HG03039 (cell line): ENCODE results near the gene ZFYVE9.
"Not testable (repeated sequence)": the region's sequence is repeated elsewhere in the genome, so short reads cannot be mapped to it uniquely, and the experiment has no call there.

ENCODE experiments used
- ATAC-seq: cut with Tn5 transposase; IDR thresholded peaks from one replicate; pipeline ENCODE4 v1.9.1; 2021; ENCODE audit warnings: mild to moderate bottlenecking, moderate library complexity; ENCODE audit not compliant: unreplicated experiment

ZFYVE9 gene

DNA sequence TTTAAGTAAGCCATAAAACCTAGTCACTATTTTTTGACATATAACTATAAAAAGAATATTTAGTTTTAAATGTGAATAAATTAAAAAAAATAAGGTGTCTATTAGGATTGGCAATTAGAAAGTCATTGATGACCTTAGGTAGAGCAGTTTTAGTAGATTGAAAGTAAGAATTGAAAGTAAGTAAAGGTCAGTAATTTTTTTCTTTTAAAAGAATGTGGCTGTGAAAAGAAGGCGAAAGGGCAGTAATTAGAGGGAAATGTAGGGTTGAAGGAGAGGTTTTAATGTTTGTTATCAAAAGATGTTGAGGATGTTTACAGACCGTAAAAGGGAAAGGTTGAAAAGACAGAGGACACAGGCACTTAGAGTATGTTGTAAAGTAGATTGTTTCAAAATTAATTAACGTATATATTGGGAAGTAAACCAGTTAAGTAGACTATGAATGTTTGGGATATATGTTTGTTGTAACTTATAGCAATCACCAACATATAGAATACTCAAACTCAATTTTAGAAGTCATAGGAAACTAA is 41.0 kb downstream of the ZFYVE9 start:
- ATAC-seq, result no peak

DNA sequence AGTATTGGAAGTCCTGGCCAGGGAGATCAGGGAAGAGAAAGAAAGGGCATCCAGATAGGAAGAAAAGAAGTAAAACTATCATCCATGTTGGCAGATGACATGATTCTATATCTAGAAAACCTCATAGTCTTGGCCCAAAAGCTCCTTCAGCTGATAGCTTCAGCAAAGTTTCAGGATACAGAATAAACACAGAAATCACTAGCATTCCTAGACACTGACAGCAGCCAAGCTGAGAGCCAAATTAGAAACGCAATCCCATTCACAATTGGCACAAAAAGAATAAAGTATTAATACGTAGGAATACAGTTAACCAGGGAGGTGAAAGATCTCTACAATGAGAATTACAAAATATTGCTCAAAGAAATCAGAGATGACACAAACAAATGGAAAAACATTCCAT is 44.6 kb downstream of the ZFYVE9 start:
- ATAC-seq, result no peak

DNA sequence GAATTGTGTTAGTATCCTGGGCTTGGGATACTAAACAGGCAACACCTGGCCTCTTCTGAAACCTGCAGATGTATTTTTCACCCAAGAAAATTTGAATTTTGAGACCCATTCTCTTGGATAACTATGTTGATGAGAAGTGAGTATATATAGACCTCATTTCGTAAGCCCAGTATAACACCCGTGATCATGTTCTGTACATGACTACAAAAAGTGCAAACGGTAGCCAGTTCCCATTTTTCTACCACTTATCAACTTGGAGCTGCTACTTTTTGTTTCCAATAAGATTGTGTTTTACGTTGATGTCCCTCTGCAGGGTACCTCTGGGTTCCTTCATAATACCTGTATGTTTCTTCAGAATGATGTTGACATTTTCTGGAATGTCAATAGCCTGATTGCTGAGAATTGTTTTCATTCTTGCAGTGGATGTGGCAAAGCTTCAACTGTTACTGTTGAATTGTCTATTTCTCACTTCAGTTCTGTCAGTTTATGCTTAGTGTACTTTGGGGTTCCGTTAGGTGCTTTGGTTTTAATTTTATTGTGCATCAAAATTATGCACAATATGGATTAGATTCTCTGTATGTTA is 48.1 kb downstream of the ZFYVE9 start:
- no peak for ATAC-seq

DNA sequence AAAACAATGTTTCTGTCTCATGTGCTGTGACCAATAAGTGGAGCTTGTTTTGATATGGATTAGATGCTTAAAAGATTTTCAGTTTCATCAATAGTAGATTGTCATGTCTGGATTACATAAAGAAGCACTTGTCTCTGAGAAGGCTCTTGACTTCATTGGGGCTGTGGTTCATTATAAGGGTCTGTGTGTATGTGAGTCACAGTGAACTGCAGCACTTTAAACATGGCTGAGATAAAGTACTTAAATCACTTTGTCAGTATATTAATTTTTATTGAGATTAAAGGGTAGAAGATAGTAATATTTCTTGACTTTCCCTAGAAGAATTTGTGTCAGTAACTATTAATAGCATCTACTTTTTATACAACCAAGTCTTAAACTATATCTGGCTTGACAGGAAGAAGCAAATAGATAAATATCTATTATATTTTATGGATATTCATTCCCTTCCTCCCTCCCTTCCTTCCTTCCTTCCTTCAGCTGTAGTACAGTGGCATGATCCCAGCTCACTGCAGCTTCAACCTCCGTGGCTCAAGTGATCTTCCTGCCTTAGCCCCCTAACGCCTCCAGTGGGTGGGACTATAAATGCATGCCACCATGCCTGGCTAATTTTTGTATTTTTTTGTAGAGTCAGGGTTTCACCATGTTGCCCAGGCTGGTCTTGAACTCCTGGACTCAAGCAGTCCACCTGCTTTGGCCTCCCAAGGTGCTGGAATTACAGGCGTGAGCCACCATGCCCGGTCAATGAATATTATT is 48.8 kb downstream of the ZFYVE9 start:
- no peak for ATAC-seq

DNA sequence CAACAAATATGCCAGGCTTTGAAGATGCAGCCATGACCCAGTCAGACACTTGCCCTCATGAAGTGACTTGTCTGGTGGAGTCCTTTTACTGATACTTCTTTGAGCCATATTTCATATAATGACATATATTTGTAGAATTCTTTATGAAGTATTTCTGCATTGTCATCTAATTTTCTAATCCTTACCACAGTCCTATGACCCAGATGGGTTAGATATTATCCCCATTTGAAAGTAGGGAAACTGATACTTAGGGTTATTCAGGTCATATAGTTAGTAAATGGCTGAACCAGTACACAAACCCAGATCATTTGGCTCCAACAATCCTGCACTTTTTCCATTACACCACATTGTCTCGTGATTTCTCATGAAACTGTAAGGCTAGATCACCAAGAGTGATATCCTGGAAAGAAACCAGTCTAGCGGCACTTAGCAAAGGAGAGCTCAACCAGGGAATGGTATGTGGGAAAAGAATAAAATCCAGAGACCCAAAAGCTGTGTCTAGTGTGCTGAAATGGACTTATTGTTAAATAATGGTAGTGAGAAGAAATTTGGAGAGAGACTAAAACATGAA is 49.6 kb downstream of the ZFYVE9 start:
- no peak for ATAC-seq

DNA sequence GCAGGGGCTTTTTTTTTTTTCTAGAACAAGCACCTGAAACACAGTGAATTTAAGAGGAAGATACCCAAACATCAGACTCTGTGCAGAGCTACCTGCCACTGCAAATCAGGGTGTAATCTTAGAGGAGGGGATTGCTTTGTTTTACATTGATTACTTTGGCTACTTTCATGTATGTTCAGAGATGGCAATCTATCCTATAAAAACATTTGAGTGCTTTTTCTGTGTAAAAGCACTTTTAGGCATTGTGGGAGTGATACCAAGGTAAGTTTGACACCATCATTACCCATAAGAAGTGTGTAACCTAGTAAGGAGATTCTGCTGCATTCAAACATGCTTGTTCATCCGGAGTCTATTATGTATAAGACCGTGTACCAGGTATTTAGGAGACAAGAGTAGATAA is 50.1 kb downstream of the ZFYVE9 start:
- ATAC-seq, result no peak

DNA sequence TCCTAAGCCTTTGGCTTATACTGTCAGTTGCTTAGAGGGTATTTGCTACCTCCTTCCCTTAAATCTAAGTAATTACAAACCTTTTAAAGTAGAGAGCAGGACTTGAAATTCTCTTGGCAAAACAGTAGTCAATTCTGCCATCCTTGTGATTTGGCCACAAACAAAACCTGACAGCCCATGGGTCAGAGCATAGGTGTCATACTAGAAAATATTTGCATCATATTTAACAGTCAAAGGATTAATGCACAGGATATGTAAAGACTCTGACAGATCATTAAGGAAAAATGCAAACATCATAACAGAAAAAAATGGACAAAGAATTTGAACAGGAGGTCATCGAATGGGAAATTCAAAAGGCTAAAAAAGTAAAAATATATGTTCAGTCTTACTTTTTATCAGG is 50.5 kb downstream of the ZFYVE9 start:
- no peak for ATAC-seq

DNA sequence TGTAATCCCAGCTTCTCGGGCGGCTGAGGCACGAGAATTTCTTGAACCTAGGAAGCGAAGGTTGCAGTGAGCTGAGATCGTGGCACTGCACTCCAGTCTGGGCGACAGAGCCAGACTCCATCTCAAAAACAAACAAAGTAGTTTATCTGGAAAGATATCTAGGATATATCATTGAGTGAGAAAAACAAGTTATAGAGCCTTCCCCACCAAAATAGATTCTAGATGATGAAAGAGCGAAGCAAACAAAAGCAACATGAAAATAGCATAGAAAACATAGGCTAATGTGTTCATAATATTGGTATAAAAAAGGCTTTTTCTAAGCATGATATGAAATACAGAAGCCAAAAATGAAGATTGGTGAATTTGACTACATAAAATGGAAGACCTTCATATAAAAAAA is 52.1 kb downstream of the ZFYVE9 start:
- no peak for ATAC-seq

DNA sequence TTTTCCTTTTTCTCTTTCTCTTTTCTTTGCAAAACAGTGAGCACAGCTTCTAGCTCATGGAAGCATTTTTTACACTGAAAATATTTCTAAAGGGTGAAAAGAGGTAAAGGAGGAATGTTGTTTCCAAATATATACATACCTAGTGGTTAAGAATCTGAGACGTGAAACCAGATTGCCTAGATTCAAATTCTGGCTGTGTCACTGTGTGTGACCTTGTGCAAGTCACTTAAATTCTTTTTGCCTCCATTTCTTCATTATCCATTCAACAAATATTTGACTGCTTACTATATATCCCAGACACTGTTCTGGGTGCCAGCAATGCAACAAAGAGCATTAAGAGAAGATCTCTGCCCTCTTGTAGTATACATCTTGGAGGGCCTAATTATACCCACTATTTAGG is 53.3 kb downstream of the ZFYVE9 start:
- ATAC-seq, result no peak

DNA sequence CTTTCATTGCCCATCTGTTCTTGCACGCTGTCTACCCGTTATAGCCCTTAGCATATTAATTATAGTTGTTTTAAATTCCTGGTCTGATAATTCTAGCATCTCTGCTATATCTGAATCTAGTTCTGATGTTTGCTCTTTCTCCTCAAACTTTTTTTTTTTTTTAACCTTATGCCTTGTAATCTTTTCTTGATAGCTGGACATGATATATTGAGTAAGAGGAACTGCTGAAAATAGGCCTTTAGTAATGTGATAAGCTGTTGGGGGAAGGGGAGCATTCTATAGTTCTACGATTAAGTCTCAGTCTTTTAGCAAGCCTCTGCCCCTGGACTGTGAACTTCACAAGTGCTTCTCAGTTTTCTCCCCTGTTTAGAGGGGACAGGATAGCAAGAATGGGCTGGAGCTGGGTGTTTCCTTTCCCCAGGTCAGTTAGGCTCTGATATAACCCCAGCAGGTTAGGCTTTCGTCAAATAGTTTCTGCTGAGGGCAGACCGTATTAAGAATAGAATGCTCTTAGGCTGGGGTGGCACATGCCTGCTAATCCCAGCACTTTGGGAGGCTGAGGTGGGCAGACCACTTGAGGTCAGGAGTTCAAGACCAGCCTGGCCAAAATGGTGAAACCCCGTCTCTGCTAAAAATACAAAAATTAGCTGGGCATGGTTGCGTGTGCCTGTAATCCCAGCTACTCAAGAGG is 62.2 kb downstream of the ZFYVE9 start:
- no peak for ATAC-seq

DNA sequence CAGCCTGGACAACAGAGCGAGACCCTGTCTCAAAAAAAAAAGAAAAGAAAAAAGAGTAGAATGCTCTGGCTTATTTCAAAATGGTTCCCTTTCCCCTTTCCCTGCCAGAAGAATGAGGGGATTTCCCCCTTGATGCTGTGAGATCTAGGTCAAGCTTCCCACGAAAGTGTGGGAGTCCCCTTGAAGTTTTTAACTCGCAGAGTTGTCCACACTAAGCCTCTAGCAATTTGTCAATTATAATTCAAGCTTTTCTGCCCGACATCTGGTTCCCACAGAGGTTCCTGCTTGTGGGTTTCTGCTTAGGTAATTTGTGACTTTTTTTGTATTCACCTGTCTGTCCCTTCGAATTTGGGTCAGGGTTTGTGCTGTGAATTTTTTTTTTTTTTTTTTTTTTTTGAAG is 62.8 kb downstream of the ZFYVE9 start:
- ATAC-seq, result no peak

DNA sequence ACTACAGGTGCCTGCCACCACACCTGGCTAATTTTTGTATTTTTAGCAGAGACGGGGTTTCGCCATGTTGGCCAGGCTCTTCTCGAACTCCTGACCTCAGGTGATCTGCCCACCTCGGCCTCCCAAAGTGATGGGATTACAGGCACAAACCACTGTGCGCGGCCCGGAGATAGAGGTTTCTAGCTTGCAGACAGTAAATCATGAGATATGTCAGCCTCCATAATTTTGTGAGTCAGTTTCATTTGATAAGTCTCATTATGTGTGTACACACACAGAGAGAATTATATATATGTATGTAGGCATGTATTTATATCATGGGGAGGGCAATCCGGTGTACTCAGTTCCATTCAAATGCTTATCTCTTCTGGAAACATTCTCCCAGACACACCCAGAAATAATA is 64.8 kb downstream of the ZFYVE9 start:
- not testable (repeated sequence) for ATAC-seq

DNA sequence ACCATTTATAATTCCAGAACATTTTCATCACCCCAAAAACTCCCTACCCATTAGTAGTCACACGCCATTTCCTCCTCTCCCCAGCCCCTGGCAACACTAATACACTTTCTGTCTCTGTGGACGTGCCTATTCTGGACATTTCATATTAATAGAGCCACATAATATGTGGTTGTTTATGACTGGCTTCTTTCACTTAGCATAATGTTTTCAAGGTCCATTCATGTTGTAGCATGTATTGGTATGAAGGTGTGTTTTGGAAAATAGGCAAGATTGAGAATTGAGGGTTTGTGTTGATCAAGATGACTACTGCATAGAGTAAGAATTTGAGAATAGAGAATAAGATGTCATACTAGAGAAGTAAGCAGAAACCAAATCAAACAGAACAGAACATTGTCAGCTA is 67.5 kb downstream of the ZFYVE9 start:
- no peak for ATAC-seq

DNA sequence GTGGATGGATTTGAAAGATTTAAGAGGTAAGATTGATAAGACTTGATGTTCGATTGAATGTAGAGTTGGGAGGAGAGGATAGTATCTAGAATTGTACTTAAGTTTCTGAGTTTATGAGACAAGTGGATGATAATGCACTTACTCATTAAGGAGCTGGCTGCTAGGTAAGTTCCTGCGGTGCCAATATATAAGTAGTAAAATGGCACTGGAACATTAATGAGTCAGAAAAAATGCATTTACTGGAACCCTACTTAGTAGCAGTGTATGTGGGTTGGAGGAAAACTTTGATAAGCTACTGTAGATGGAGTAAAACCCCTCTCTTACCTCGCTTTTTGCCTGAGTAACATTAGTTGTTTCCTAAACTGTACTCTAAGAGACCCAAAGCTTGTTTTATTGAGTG is 68.2 kb downstream of the ZFYVE9 start:
- no peak for ATAC-seq

DNA sequence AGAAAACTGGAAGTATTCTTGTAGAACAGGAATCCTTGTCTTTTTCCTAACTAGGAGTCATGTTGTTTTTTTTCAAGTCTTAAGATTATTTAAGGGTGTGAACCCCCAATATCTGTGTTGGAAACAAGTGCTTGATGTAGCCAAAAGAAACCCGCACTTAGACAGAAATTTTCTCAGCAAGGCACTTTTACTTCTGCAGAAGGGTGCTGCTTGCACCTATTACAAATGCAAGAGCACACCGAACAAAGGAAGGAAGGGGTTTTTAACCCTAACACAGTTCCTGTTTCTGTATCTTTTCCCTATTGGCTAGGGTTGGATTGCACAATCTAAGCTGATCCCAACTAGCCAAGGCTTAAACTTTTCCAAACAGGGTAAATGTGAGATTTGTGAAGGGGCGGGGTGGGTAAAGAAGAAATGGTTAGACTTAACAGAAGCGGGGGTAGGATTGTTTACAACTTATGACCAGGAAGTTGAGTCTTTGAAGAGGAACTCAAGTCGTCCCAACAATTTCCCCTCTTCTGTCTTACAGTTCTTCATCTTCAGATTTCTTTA is 75.1 kb downstream of the ZFYVE9 start:
- no peak for ATAC-seq

DNA sequence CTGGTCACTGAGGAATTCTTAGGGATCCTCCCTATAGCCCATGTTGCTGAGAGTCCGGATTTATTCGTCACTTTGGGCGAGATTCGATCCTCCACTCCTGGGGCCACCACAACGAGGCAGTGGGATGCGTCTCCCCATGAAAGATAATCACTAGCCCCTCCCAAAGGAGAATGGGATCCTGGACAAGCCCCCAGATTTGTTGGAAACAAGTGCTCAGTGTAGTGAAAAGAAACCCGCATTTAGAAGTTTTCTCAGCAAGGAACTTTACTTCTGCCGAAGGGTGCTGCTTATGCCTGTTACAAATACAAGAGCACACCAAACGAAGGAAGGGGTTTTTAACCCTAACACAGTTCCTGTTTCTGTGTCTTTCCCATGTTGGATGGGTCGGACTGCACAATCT is 83.3 kb downstream of the ZFYVE9 start:
- no peak for ATAC-seq

DNA sequence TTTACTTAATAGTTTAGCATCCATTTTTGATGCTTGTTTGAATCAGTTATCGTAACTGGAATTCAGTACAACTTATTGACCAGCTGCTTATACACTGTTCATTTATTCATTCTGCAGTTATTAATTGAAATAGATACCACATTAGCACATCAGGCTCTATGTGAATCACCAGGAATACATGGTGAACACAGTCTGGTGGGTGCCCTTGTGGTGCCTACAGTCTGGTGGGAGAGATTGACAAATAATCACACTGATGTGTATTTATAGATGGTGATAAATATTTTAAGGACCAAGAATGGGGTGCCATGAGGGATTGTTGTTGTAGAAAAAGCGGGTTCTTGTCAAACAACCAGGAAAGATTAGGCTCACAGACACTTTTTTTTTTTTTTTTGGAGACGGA is 87.6 kb downstream of the ZFYVE9 start:
- ATAC-seq, result no peak

DNA sequence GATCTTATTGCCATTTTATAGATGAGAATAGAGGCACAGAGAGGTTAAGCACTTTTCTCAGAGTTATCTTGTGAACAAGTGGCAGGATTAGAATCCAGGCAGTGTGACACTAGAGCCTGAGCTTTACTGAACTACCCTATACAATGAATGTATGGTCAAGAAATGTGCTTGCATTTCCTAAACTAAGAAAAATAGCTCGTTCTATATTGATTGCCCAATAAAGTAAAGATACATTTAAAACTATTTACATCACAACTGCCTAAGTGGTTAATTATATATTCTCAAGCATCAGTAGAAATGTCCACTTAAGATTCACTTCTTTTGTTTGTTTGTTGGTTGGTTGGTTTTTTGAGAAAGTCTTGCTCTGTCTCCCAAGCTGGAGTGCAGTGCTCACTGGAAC is 91.6 kb downstream of the ZFYVE9 start:
- ATAC-seq, result no peak

DNA sequence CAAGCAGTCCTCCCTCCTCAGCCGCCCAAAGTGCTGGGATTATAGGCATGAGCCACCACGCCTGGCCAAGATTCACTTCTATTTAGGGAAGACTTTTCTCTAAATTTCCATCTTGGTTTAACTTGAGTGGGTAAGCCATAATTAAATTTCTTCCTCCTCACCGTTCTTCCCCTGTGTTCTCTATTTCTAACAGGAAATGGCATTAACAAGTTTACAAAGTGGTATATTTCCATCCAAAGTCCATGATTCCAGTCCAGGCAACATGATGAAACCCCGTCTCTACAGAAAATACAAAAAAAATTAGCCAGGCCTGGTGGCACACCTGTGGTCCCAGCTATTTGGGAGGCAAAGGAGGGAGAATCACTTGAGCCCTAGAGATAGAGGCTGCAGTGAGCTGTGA is 92.1 kb downstream of the ZFYVE9 start:
- ATAC-seq, result no peak

DNA sequence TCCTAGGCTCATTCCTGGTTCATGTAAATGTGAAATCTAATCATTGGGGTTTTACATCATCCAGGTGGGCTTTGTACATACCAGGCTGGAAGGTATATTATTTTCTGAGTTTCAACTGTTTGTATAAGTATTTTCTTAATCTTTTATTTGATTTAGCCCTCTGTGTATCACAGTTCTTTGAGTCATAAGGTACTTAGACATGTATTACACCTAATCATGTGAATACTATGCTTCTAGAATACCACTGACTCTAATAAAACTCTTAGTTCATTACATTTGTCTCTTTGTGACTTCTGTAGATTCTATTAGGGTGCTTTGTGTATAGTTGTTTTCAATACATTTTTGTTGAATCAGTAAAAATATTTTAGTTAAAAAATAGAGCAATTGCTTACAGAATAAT is 92.8 kb downstream of the ZFYVE9 start:
- ATAC-seq, result no peak

DNA sequence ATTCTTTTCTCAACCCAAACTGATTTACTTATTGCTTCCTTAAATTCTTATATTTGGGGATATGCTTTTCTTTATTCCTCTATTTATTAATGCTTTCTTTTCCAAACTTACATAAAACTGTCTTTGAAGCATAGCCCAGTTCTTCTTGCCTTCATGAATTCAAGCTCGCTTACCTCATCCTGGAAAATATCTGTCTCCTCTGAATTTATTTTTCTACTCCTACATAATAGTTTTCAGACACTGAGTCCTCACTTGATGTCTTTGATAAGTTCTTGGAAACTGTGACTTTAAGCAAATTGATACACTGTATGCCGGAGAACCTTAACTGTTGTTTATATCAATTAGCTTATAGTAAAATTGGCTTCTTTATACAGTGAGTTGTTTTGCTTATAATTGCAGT is 93.8 kb downstream of the ZFYVE9 start:
- ATAC-seq, result no peak

DNA sequence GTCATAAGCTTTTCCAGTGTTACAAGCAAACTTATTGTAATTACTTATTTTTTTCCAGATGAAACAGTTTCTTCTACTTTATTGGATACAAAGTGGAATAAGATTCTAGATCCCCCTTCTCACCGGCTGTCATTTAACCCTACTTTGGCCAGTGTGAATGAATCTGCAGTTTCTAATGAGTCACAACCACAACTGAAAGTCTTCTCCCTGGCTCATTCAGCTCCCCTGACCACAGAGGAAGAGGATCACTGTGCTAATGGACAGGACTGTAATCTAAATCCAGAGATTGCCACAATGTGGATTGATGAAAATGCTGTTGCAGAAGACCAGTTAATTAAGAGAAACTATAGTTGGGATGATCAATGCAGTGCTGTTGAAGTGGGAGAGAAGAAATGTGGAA is 95.5 kb downstream of the ZFYVE9 start:
- no peak for ATAC-seq
